Keratinocyte (primary cell): Measurements from ENCODE around the gene PHACTR1. TPM values are rescaled to one million over a fixed set of nuclear protein-coding genes. Genes with fewer than 3 reads are reported as not detected.

ENCODE experiments used
- DNase-seq: peaks from one replicate; pipeline ENCODE4 v3.0.0-alpha.2; 2011; ENCODE audit warnings: low read depth, missing footprints, low spot score
- FAIRE-seq: peaks from 2 replicates; lab custom pipeline; 2011; peaks lifted over from hg19 to GRCh38; lab: Jason Lieb, UNC
- H2AFZ ChIP-seq: 2 replicates; pipeline ENCODE4 v1.6.0; 2012; ENCODE audit warnings: low read length, control low read depth, inconsistent platforms; ENCODE audit not compliant: control insufficient read depth
- H3K27ac ChIP-seq: 2 replicates; pipeline ENCODE4 v1.5.1; 2011; ENCODE audit warnings: low read length; ENCODE audit not compliant: control insufficient read depth, insufficient read depth
- H3K27me3 ChIP-seq: 3 replicates; pipeline ENCODE4 v1.6.0; 2011; ENCODE audit warnings: low read length; ENCODE audit not compliant: control insufficient read depth, insufficient read depth; ENCODE audit errors: extremely low read depth
- H3K36me3 ChIP-seq, 2 experiments: 2 replicates in 1 of 2; 3 replicates in 1 of 2; pipeline ENCODE4 v1.5.1; 2011; ENCODE audit warnings: low read length in 2 of 2, mild to moderate bottlenecking in 1 of 2; ENCODE audit not compliant: control insufficient read depth in 2 of 2, insufficient read depth in 2 of 2; ENCODE audit errors: extremely low read depth in 1 of 2
- H3K4me1 ChIP-seq: 3 replicates; pipeline ENCODE4 v1.5.1; 2011; ENCODE audit warnings: low read length; ENCODE audit not compliant: control insufficient read depth, insufficient read depth; ENCODE audit errors: extremely low read depth
- H3K4me2 ChIP-seq: 3 replicates; pipeline ENCODE4 v1.6.0; 2011; ENCODE audit warnings: low read depth, low read length; ENCODE audit not compliant: control insufficient read depth, insufficient read depth; ENCODE audit errors: extremely low read depth
- H3K4me3 ChIP-seq, 3 experiments: fragments of 200-600 bp in 1 of 3; sonication (generic) in 1 of 3; 2 replicates in 2 of 3; 3 replicates in 1 of 3; pipeline ENCODE4 v1.5.1; 2011 to 2016; ENCODE audit warnings: low read length in 3 of 3, mild to moderate bottlenecking in 3 of 3, control low read depth in 2 of 3, inconsistent platforms in 1 of 3, low read depth in 1 of 3, mixed read lengths in 1 of 3, mixed run types in 1 of 3, moderate library complexity in 1 of 3; ENCODE audit not compliant: control insufficient read depth in 2 of 3, insufficient read depth in 2 of 3; ENCODE audit errors: extremely low read depth in 1 of 3
- H3K79me2 ChIP-seq: 2 replicates; pipeline ENCODE4 v1.6.0; 2012; ENCODE audit warnings: low read length; ENCODE audit not compliant: control insufficient read depth, insufficient read depth
- H3K9ac ChIP-seq: 3 replicates; pipeline ENCODE4 v1.6.0; 2011; ENCODE audit warnings: low read length; ENCODE audit not compliant: control insufficient read depth, insufficient read depth; ENCODE audit errors: extremely low read depth
- H3K9me1 ChIP-seq: 3 replicates; pipeline ENCODE4 v1.6.0; 2011; ENCODE audit warnings: low read length; ENCODE audit not compliant: control insufficient read depth, insufficient read depth; ENCODE audit errors: extremely low read depth
- H3K9me3 ChIP-seq: 2 replicates; pipeline ENCODE4 v1.5.1; 2012; ENCODE audit warnings: low read depth, low read length; ENCODE audit not compliant: control insufficient read depth
- H4K20me1 ChIP-seq: 3 replicates; pipeline ENCODE4 v1.6.0; 2011; ENCODE audit warnings: low read length; ENCODE audit not compliant: control insufficient read depth, insufficient read depth; ENCODE audit errors: extremely low read depth
- CTCF ChIP-seq, 3 experiments: IDR thresholded peaks in 1 of 3; conservative IDR thresholded peaks in 1 of 3; optimal IDR thresholded peaks in 1 of 3; 2 replicates in 2 of 3; 3 replicates in 1 of 3; pipeline versions ENCODE3 to v1.5.1; 2011; ENCODE audit warnings: low read length in 3 of 3, mild to moderate bottlenecking in 3 of 3, moderate library complexity in 2 of 3, control low read depth in 1 of 3, inconsistent platforms in 1 of 3; ENCODE audit not compliant: insufficient read depth in 2 of 3; ENCODE audit errors: extremely low read depth in 1 of 3
- EZH2 ChIP-seq: IDR thresholded peaks from one replicate; pipeline ENCODE4 v1.6.1; 2012; ENCODE audit warnings: inconsistent platforms, mild to moderate bottlenecking, low read length, moderate library complexity
- dilution Hi-C: fragments of 300-500 bp; cut with MboI; formaldehyde crosslinking; loops from one replicate; pipeline ENCODE4 v1.7.0; 2020; ENCODE audit warnings: low sequenced_read_pairs; ENCODE audit not compliant: extremely low pct_ligation_motif_present
- polyA plus RNA-seq, 5 experiments: library from polyadenylated mRNA; depleted of rRNA in 3 of 5; stranded (reverse) in 3 of 5; stranded (forward) in 1 of 5; unstranded in 1 of 5; fragments of >200 nt; gene quantifications; 1 replicate in 1 of 5; 2 replicates in 3 of 5; 3 replicates in 1 of 5; pipeline versions ENCODE4 v1.2.1 to v1.2.3, GENCODE V29; 2011 to 2012; ENCODE audit warnings: missing spikeins in 2 of 5, low read depth in 1 of 5, low replicate concordance in 1 of 5

Gene PHACTR1
- polyA plus RNA-seq, 1 donor (not counting 4 experiments of a cell fraction or from before 2014, with no cell fraction given), result 0.22 TPM

- Histone ChIP-seq H3K4me3 (no peak overlapping the region), H3K9me1 (no peaks in the 10 kb centered on the region), H3K4me1 (no peaks in the 10 kb centered on the region), H3K9me3 (no peaks in the 10 kb centered on the region), H3K79me2 (no peaks in the 10 kb centered on the region), H3K27ac (no peak overlapping the region), H3K36me3 (no peaks in the 10 kb centered on the region), H3K4me2 (no peak overlapping the region), H4K20me1 (no peaks in the 10 kb centered on the region), H2AFZ (no peak overlapping the region), H3K9ac (no peak overlapping the region), H3K27me3 (no peaks in the 10 kb centered on the region)
- FAIRE-seq (no peak), DNase-seq (no peak)
- TF ChIP-seq CTCF (optimal IDR thresholded peaks at IDR 0.05 in 1 of 3, IDR thresholded peaks at IDR 0.05 in 1 of 3, conservative IDR thresholded peaks at IDR 0.05 in 1 of 3; ENCODE audit: extremely low read depth in 1 of 3, insufficient read depth in 2 of 3, low read length in 3 of 3) (no peak), EZH2 (no peak)
- dilution Hi-C loops, result no loop called here
Observed at GRCh38 chr6:13259393-13259792, 542.8 kb downstream of the PHACTR1 start.

- dilution Hi-C loops, result no loop called here
- H3K79me2 ChIP-seq, result no peaks in the 10 kb centered on the region
- no peak for FAIRE-seq
Observed at GRCh38 chr6:13260101-13260598, 543.6 kb downstream of the PHACTR1 start.

More at GRCh38 chr6:13260101-13260598, 543.6 kb downstream of the PHACTR1 start:
- H2AFZ ChIP-seq, result no peak overlapping the region
- H3K4me3 ChIP-seq, result no peak overlapping the region
- no peaks in the 10 kb centered on the region for H3K36me3 ChIP-seq
- no peaks in the 10 kb centered on the region for H3K9me1 ChIP-seq
- DNase-seq, result no peak
- H4K20me1 ChIP-seq, result no peaks in the 10 kb centered on the region
- no peak overlapping the region for H3K27ac ChIP-seq
- no peak overlapping the region for H3K9ac ChIP-seq
- TF ChIP-seq CTCF (optimal IDR thresholded peaks at IDR 0.05 in 1 of 3, IDR thresholded peaks at IDR 0.05 in 1 of 3, conservative IDR thresholded peaks at IDR 0.05 in 1 of 3; ENCODE audit: extremely low read depth in 1 of 3, insufficient read depth in 2 of 3, low read length in 3 of 3) (no peak), EZH2 (no peak)
- no peaks in the 10 kb centered on the region for H3K4me1 ChIP-seq
- H3K4me2 ChIP-seq, result no peak overlapping the region
- no peaks in the 10 kb centered on the region for H3K9me3 ChIP-seq
- no peaks in the 10 kb centered on the region for H3K27me3 ChIP-seq
